ENCODE measurements around the gene TSHZ2.

Gene TSHZ2

GRCh38 chr20:53258741-53259140, 286.6 kb downstream of the TSHZ2 start:
- no peak for DNase-seq

DNA sequence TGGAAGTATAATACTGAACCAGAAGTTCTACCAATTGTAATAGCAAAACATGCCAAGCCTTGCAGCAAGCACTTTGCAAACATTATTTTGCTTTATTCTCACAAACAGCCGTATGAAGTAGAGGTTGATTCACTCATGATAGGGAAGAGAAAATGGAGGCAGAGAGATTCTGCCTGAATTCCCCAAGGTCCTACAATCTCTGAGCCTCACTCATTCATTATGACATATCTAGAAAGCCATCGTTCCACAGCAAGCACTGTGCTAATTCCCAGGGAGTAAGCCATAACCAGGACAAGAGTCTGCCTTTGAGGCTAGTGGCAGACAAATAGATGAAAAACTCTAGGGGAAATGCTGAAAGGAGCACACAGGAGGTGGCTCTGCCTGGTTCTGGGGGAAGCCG, 288.0 kb downstream of the TSHZ2 start:
- DNase-seq = no peak

DNA sequence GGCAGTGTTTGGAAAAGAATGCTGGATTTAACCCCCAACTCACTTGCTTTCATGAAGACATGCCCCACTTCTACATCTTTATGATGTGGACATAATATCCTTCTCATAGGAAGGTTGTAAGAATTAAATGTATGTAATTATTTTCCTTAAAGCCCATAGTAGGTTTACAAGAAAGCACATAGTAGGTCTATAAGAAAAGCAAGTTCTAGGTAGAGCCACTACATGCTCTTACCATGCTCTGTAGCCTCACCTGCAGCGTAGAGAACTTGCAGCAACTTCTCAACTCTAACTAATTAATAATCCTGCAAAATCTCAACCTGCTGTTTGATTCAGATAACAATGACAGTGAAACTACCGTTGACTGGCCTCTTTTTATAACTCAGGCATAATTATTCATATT, 288.4 kb downstream of the TSHZ2 start:
- no peak for DNase-seq

DNA sequence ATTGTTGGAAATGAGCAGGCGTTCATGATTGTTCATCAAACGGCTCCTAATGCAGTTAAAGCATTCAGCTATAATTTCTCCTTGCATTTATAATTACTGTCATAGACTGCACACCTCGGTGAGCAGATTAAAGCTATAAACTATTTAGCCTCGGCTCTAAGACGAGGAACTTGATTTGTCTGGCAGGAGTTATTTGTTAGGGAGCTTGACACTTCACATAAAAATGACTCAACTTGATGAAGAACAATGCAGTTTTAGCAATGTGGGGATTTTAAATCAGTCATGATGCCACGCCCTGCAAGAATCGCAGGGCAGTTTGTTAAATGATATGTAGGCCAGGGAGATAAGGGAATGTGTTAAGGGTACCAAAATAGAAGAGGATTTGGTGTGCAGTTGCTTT, 290.2 kb downstream of the TSHZ2 start:
- DNase-seq = no peak

DNA sequence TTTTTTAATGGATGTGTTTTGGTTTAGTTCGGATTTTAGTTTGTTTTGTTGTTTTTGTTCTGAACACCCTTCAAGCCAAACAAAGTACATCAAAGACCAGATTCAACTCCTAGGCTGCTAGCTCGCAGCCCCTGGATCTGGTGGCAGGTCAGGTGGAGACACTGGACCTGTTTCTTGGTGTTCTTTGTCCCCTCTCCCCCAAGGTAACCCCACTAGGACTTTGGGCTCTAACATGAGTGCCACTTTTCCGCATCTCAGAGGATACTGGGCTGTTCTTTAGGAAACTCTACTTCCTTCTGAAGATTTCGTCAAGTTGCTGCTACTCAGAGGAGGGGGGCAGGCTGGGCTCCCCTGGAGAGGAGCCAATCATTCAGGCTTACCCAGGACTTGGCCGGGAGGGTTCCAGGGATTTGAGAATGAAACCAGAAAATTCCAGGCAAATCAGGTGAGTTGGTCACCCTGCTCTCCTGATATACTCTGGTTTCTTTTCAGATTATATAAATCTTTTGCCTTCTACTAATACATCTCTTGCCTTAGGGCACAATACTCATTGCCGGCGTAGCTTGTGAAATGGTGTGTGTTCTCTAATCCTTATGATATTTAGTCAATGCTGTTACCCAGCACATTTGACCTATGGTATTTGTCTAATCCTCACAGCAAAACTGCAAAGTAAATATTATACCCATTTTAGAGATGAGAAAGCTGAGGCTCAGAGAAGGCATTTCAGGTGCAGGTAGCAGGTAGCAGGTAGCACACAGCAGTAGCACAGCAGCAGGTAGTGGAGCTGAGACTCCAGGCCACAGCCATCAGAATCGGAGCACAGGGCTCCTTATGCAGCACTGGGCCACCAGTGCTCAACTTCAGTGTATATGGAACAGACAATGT, 291.6 kb downstream of the TSHZ2 start:
- DNase-seq = no peak

DNA sequence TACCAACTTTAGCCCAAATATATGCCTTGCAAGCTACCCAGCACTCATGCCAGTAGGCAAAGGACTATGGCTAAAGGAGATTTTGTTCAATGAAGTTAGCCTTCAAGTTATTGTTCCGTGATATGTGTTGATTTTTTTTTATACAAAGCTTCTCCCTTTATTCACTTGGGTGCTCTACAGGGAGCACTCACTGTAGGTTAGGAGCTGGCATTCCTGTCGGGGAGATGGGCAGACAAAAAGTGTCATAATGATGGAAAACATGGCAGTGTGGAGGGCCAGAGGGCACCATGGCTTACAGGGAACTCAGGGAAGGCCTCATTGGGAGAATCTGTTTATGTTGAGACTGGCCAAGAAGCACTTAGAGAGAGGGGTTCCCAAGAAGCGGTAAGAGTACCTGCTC, 292.4 kb downstream of the TSHZ2 start:
- DNase-seq = no peak

- DNase-seq = no peak
These were observed 293.2 kb downstream of the TSHZ2 start for GRCh38 chr20:53265304-53265875.

- DNase-seq = no peak
These were observed 297.2 kb downstream of the TSHZ2 start for GRCh38 chr20:53269380-53269779.

- no peak for DNase-seq
These were observed 298.7 kb downstream of the TSHZ2 start for GRCh38 chr20:53270792-53271375.

GRCh38 chr20:53274365-53274764, 302.2 kb downstream of the TSHZ2 start:
- no peak for DNase-seq

- DNase-seq = no peak
These were observed 302.6 kb downstream of the TSHZ2 start for GRCh38 chr20:53274807-53275206.

- no peak for DNase-seq
These were observed 304.0 kb downstream of the TSHZ2 start for GRCh38 chr20:53276143-53276542.

GRCh38 chr20:53278555-53278954, 306.4 kb downstream of the TSHZ2 start:
- DNase-seq = no peak

DNA sequence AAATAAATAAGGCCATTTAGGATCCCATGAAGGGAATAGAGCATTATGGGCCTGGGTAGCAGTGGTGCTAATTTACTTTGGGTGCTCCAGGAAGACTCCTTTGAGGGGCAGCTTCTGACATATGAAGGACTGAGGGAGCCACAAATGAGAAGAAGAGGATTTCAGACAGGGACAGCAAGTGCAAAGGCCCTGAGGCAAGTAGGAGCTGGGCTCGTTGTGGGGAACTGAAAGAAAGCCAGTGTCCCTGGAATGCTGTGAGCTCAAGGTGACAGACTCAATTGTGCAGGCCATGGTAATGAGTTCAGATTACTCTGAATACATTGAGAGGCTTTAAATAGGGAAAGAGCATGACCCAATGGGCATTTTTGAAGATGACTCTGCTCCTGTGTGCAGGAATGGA, 307.6 kb downstream of the TSHZ2 start:
- DNase-seq = no peak

DNA sequence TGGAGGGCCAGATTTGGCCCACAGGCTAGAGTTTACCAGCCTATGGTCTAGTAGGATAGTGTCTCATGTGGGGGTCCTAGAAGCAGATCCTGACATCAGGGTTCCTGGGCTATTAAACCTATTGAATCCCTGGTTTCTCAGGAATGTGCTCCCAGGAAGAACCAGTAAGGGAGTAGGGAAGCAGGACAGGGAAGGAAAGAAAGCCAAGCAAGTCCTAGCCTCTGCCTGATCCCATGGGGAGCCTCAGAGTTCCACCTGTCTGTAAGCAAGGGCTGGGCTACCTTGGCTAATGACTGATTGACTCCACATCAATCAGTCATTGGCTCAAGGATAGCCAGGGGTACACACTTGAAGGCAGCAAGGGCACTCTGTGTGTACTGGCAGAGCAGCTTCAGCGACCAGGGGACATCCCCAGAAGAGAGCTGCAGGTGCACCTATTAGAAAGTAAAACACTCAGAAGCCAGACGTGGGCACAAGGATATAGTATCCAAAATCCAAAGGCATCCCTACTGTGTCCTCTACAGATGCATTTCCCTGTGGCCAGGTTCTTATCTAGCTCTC, 309.5 kb downstream of the TSHZ2 start:
- DNase-seq = no peak

DNA sequence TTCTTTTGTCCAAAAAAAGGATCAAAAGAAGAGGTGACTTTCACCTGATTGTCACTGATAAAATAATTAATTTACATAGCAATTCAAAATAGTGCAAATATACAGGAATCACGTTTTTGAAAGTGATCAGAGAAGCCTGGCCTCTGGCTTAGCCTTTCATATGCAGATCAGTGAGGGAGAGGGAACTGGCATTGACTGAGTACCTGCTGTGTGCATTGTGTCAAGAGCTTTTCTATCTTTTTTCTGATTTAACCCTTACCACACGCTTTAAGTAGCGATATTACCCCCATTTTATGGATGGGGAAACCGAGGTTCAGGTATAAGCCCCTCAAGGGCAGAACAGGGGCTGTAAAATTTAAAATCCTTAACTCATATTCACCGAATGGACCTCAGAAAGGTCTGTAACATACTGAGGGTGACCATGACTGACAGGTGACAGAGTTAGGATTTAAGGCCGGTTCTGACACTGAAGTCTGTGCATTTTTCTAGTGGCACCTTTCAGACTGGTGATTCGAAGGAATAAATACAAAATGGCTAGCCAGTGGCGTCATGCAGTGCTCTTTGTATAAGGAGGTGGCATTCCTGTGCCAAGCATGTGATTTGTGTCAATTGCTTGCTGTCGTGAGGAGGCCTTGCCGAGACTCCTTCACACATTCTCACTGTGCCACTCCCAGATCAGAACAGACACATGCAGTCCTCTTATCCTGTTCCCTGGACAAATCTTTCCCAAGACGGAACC, 310.2 kb downstream of the TSHZ2 start:
- no peak for DNase-seq

DNA sequence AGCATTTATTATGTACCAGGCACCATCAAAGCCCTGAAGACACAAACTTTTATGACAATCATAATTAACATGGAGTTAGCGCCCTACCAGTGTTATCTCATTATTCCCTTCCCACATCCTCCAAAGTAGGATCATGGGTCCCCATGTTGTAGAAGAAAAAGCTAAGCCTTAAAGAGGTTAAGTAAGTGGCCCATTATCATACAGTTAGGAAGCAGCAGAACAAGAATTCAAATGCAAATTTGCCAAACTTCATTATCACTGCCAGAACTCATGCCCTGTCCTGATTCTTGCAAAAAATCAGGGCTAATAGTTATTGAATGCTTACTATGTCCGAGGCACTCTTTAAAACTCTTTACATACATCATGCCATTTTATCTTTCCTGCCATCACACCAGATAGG, 310.9 kb downstream of the TSHZ2 start:
- DNase-seq = no peak

- no peak for DNase-seq
These were observed 311.4 kb downstream of the TSHZ2 start for GRCh38 chr20:53283597-53283996.

- DNase-seq = no peak
These were observed 312.1 kb downstream of the TSHZ2 start for GRCh38 chr20:53284256-53284655.

DNA sequence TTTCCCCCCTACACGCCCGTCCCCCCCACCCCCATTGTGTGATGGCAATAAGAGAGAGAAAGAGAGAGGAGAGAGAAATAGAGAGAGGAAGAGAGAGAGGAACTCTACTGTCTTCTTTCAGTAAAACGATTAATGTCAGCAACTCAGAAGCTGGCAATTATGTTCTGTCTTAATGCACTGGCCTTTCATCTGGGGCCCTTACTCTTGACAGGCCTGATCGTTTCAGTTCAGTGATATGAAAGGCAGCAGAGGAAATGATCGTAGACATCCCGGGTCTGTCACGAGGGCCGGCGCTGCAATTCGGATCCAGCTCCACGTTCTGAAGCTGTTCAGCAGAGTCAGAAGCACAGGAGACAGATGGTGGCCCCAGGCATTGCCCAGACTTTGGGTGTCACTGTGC, 312.5 kb downstream of the TSHZ2 start:
- no peak for DNase-seq

DNA sequence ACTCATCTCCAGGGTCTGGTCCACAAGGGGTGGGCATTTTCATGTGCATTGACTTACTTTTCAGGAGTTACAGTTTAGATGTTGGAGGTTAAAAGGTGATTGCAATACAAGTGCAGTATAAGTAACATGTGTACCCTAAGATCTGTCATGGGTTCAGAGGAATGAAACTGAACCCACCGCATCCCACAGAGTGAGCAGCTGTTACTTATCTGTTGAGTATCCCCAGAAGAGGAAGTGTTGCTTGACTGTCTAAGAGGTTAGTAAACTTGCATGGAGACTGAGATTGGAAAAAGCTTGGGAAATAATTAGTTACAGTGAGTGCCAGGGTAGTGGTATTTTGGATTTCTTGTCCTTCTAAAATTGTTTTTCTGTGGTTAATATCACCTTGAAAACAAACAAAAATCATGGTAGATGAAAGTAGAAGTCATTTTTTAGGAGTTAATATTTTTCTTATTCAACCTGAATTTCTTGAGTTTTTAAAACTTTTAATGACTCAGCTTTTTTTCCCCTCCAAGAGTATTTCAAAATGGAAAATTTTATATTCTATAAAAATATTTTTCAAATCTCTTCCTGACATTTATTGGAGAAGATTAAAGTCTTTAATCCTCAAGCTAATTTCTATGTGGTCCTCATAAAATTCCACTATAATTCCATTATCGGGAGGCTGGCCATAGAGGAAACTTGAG, 315.3 kb downstream of the TSHZ2 start:
- DNase-seq = no peak

DNA sequence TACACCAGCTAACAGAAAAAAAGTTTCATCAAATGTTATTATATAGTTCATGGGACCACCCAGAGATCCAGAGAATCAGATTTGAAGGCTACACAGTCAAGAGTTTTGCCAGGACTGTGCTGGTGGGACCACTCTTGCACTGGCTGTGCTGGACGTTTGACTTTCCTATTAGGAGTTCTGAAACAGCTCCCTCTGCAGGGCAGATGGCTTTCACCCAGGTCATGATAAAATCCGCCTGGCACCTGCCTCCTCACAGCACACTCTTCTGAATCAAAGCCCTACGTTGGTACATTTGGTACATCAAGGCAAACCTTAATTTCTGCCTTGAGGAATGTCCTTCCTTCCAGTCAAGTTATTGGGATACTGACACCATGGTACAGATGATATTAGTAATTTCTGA, 319.4 kb downstream of the TSHZ2 start:
- DNase-seq = no peak

DNA sequence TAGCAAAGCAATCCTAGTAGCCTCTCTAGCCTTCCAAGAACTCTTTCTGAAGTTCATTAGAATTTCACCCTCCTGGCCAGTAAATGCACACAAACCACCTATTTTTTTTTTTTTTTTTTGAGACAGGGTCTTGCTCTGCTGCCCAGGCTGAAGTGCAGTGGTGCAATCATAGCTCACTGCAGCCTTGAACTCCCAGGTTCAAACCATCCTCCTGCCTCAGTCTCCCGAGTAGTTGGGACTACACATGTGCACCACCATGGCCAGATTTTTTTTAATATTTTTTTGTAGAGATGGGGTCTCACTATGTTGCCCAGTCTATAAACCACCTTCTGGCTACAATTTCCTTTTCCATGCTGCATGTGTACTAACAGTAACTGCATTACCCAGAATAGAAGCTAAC, 320.2 kb downstream of the TSHZ2 start:
- no peak for DNase-seq

Data from stimulated activated CD4-positive, alpha-beta T cell treated with anti-CD3 and anti-CD28 coated beads, Interleukin-2, amount 100 ng/mL, for 24 hours (primary cell).